PC-3 (cell line): ENCODE data around the gene POLR1A.

ENCODE experiments used
- CTCF ChIP-seq: fragments of 300-600 bp; sonication (generic); conservative IDR thresholded peaks from 2 replicates; pipeline ENCODE4 v1.5.1; 2017; ENCODE audit warnings: antibody characterized with exemption, low read depth, mild to moderate bottlenecking, low read length
- EZH2 ChIP-seq: fragments of 300-600 bp; sonication (generic); IDR thresholded peaks from one replicate; pipeline ENCODE4 v1.6.1; 2017; ENCODE audit warnings: antibody characterized with exemption, mild to moderate bottlenecking, low read length; ENCODE audit not compliant: unreplicated experiment
- EZH2phosphoT487 ChIP-seq: fragments of 300-600 bp; sonication (generic); IDR thresholded peaks from 2 replicates; pipeline ENCODE4 v1.6.1; 2018; ENCODE audit warnings: mild to moderate bottlenecking, antibody characterized with exemption, low read length, borderline replicate concordance

- TF ChIP-seq CTCF (no peak), EZH2 (no peak), EZH2phosphoT487 (no peak)
Observed at GRCh38 chr2:86072271-86072858, 33.3 kb downstream of the POLR1A start.
